Measurements from ENCODE around the gene TNNI3K. TPM values are rescaled to one million over a fixed set of nuclear protein-coding genes. Genes with fewer than 3 reads are reported as not detected.
A peak's percentile ranks its signal among the peaks of the same experiment; 100 is the strongest.

The TNNI3K gene
- polyA plus RNA-seq, 1 experiment, result not detected

- ChIA-PET CTCF (no interaction called here), POLR2A (no interaction called here)
- no peak for TF ChIP-seq CTCF (IDR thresholded peaks at IDR 0.05; ENCODE audit: insufficient read depth, low read depth, low read length)
- H3K27me3 ChIP-seq (ENCODE audit: control insufficient read depth, insufficient read depth, low read length), result no peaks in the 10 kb centered on the region
- peak within 1 kb of the TSS; percentile 68 for H3K4me3 ChIP-seq (ENCODE audit: low read depth, low read length)
- no peaks in the 10 kb centered on the region for H3K36me3 ChIP-seq (ENCODE audit: control insufficient read depth, insufficient read depth, low read length)
- DNase-seq (ENCODE audit: low read depth), result peak; percentile 75
Observed at GRCh38 chr1:74197657-74198552, 37.3 kb upstream of the TNNI3K start, which contains the start of the genes FPGT and LRRIQ3. FPGT (plus strand) TSS chr1:74198242; CDS start chr1:74198279, 37 bp downstream. LRRIQ3 (minus strand) TSS chr1:74198176; CDS start chr1:74183684, 14,492 bp downstream.

- H3K36me3 ChIP-seq (ENCODE audit: control insufficient read depth, insufficient read depth, low read length), result no peaks in the 10 kb centered on the region
- DNase-seq (ENCODE audit: low read depth), result no peak
- no peak overlapping the region for H3K4me3 ChIP-seq (ENCODE audit: low read depth, low read length)
- H3K27me3 ChIP-seq (ENCODE audit: control insufficient read depth, insufficient read depth, low read length), result no peaks in the 10 kb centered on the region
- POLR2A ChIA-PET, result no interaction called here
- CTCF ChIA-PET, result no interaction called here
- no peak for TF ChIP-seq CTCF (IDR thresholded peaks at IDR 0.05; ENCODE audit: insufficient read depth, low read depth, low read length)
Observed at GRCh38 chr1:74199504-74199903, 35.7 kb upstream of the TNNI3K start.

- ChIA-PET POLR2A (no interaction called here), CTCF (interaction anchor here (1.1 kb wide), 1 partner anchor 13 kb away, joined by 3 read pairs; no protein-coding TSS in a partner anchor)
- Histone ChIP-seq H3K27me3 (ENCODE audit: control insufficient read depth, insufficient read depth, low read length) (no peaks in the 10 kb centered on the region), H3K36me3 (ENCODE audit: control insufficient read depth, insufficient read depth, low read length) (no peaks in the 10 kb centered on the region), H3K4me3 (ENCODE audit: low read depth, low read length) (no peak overlapping the region)
- no peak for TF ChIP-seq CTCF (IDR thresholded peaks at IDR 0.05; ENCODE audit: insufficient read depth, low read depth, low read length)
- no peak for DNase-seq (ENCODE audit: low read depth)
Observed at GRCh38 chr1:74205266-74205665, 29.9 kb upstream of the TNNI3K start.

- TF ChIP-seq CTCF (IDR thresholded peaks at IDR 0.05; ENCODE audit: insufficient read depth, low read depth, low read length), result no peak
- Histone ChIP-seq H3K27me3 (ENCODE audit: control insufficient read depth, insufficient read depth, low read length) (no peaks in the 10 kb centered on the region), H3K36me3 (ENCODE audit: control insufficient read depth, insufficient read depth, low read length) (no peaks in the 10 kb centered on the region), H3K4me3 (ENCODE audit: low read depth, low read length) (no peak overlapping the region)
- ChIA-PET CTCF (no interaction called here), POLR2A (no interaction called here)
- no peak for DNase-seq (ENCODE audit: low read depth)
Observed at GRCh38 chr1:74215229-74215628, 20.0 kb upstream of the TNNI3K start.

- no peaks in the 10 kb centered on the region for H3K27me3 ChIP-seq (ENCODE audit: control insufficient read depth, insufficient read depth, low read length)
- no peak for TF ChIP-seq CTCF (IDR thresholded peaks at IDR 0.05; ENCODE audit: insufficient read depth, low read depth, low read length)
- CTCF ChIA-PET, result no interaction called here
- H3K4me3 ChIP-seq (ENCODE audit: low read depth, low read length), result no peak overlapping the region
- POLR2A ChIA-PET, result no interaction called here
- DNase-seq (ENCODE audit: low read depth), result no peak
- no peaks in the 10 kb centered on the region for H3K36me3 ChIP-seq (ENCODE audit: control insufficient read depth, insufficient read depth, low read length)
Observed at GRCh38 chr1:74222701-74223100, 12.5 kb upstream of the TNNI3K start.
